Prostate gland (tissue), 2 donors: ENCODE results near the gene STEAP1. TPM values are rescaled to one million over a fixed set of nuclear protein-coding genes. Genes with fewer than 3 reads are reported as not detected.

ENCODE experiments used
- DNase-seq: peaks from one replicate; pipeline ENCODE4 v3.0.0-alpha.2; 2019; ENCODE audit warnings: low spot score
- H3K27ac ChIP-seq, 2 donors: fragments of 200-600 bp; sonication (generic); 2 replicates each; pipeline ENCODE4 v1.5.1; 2017 to 2019
- H3K27me3 ChIP-seq: fragments of 200-600 bp; sonication (generic); replicated peaks from 2 replicates; pipeline ENCODE4 v1.5.1; 2019; ENCODE audit not compliant: insufficient read depth
- H3K36me3 ChIP-seq, 2 donors: fragments of 200-600 bp; sonication (generic); 1 replicate in 1 of 2; 2 replicates in 1 of 2; pipeline versions ENCODE4 v1.5.1 to v1.8.1; 2017 to 2019
- H3K4me1 ChIP-seq: fragments of 200-600 bp; sonication (generic); replicated peaks from 2 replicates; pipeline ENCODE4 v1.5.1; 2019
- H3K4me3 ChIP-seq, 2 donors: fragments of 200-600 bp; sonication (generic); 2 replicates each; pipeline ENCODE4 v1.5.1; 2017 to 2019
- H3K9me3 ChIP-seq: fragments of 200-600 bp; sonication (generic); 2 replicates; pipeline ENCODE4 v1.5.1; 2017
- POLR2A ChIP-seq: fragments of 450-650 bp; IDR thresholded peaks from one replicate; pipeline ENCODE4 v1.6.1; 2016; ENCODE audit warnings: antibody characterized with exemption, mild to moderate bottlenecking
- POLR2AphosphoS5 ChIP-seq: sonication (generic); formaldehyde crosslinking; IDR thresholded peaks from one replicate; pipeline ENCODE4 v1.6.1; 2017; ENCODE audit warnings: antibody characterized with exemption
- WGBS: methylation state at CpG from one replicate; pipeline ENCODE4 v1.1.5; 2018; 5-methylcytosine and 5-hydroxymethylcytosine counted together
- intact Hi-C: fragments of 100-400 bp; cut with DNase I; formaldehyde crosslinking; loops from one replicate; pipeline ENCODE4 v1.14.2; 2022
- total RNA-seq, 2 donors: library from RNA; depleted of rRNA; stranded (reverse); fragments of >200 nt; gene quantifications; one replicate each; pipeline ENCODE4 v1.1.0, GENCODE V29; 2016
- TF ChIP-seq, protein P1 (sequence below), 4 experiments: fragments of 200-600 bp in 2 of 4; fragments of 450-650 bp in 2 of 4; sonication (generic) in 2 of 4; IDR thresholded peaks; 1 replicate in 3 of 4; 2 replicates in 1 of 4; pipeline ENCODE4 v1.5.1; 2016 to 2019; ENCODE audit warnings: antibody characterized with exemption in 4 of 4, mild to moderate bottlenecking in 2 of 4, moderate library complexity in 2 of 4

Gene STEAP1
- total RNA-seq, 2 donors from 2014 or later: 67.3 to 230 TPM

DNA sequence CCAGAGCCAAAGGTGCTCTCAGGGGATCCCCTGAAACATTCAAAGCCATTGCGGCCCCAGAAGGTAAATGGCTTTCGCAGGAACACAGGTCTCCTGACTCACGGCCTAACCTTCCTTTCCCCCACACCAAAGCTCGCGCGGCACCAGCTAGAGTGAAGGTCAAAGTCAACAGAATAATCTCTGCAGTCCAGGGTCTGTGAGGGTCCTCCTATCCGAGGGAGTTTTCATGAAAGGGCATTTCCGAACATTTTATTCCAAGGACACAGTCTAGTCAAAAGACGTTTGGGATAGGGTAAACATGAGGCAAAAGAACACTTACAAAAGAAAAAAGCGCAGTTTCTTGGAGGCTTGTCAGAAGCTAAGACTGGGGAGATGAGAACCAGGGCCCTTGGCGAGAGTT lies 56.7 kb downstream of the STEAP1 start:
- peak overlapping the region; percentile 93 to 99 for H3K27ac ChIP-seq
- WGBS: 24% methylated on average over 11 of the region's 11 CpGs
- H3K9me3 ChIP-seq: no peaks in the 10 kb centered on the region
- intact Hi-C loops: loop anchor here (5.0 to 10.0 kb wide), 2 partner anchors 36 to 194 kb away; partner anchors contain the start of genes CFAP69 and CLDN12
- no peak for DNase-seq
- TF ChIP-seq POLR2AphosphoS5: no peak
- no peak for TF ChIP-seq POLR2A
- TF ChIP-seq, protein P1, sequence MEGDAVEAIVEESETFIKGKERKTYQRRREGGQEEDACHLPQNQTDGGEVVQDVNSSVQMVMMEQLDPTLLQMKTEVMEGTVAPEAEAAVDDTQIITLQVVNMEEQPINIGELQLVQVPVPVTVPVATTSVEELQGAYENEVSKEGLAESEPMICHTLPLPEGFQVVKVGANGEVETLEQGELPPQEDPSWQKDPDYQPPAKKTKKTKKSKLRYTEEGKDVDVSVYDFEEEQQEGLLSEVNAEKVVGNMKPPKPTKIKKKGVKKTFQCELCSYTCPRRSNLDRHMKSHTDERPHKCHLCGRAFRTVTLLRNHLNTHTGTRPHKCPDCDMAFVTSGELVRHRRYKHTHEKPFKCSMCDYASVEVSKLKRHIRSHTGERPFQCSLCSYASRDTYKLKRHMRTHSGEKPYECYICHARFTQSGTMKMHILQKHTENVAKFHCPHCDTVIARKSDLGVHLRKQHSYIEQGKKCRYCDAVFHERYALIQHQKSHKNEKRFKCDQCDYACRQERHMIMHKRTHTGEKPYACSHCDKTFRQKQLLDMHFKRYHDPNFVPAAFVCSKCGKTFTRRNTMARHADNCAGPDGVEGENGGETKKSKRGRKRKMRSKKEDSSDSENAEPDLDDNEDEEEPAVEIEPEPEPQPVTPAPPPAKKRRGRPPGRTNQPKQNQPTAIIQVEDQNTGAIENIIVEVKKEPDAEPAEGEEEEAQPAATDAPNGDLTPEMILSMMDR (IDR thresholded peaks at IDR 0.05): no peak
- no peaks in the 10 kb centered on the region for H3K4me1 ChIP-seq
- H3K27me3 ChIP-seq: no peaks in the 10 kb centered on the region
- H3K4me3 ChIP-seq: peak overlapping the region; percentile 75 to 87
- no peaks in the 10 kb centered on the region for H3K36me3 ChIP-seq

DNA sequence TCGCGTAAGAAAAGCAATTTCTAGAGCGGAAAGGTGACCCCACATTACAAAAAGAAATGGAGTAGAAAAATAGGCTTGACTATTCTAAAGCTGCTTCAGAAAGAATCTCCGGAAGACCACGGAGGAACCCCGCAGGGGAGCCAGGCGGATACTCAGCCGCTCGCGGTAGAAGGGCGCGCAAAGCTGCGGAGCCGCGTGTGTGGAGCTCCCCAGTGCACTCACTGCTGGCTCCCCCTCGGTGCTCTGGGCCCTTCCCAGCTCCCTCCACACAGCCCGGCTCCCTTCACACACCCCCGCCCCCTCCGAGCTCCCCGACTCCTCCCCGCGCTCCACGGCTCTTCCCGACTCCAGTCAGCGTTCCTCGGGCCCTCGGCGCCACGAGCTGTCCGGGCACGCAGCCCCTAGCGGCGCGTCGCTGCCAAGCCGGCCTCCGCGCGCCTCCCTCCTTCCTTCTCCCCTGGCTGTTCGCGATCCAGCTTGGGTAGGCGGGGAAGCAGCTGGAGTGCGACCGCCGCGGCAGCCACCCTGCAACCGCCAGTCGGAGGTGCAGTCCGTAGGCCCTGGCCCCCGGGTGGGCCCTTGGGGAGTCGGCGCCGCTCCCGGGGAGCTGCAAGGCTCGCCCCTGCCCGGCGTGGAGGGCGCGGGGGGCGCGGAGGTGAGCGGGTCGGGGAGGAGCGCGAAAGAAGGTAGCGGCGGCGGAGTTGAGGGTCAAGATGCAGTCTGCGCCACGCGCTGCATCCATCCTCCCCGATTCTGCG lies 57.3 kb downstream of the STEAP1 start, which contains the start of gene STEAP2:
Gene STEAP2 (plus strand): TSS at position 350 of the 758 bp plus-strand sequence. CDS start 13,343 bp downstream, outside the sequence.
- Histone ChIP-seq H3K27ac (peak within 1 kb of the TSS; percentile 93 to 99), H3K4me1 (no peaks in the 10 kb centered on the region), H3K9me3 (no peaks in the 10 kb centered on the region), H3K36me3 (no peaks in the 10 kb centered on the region), H3K4me3 (peak within 1 kb of the TSS; percentile 75 to 87), H3K27me3 (no peaks in the 10 kb centered on the region)
- intact Hi-C loops: loop anchor here (5.0 to 10.0 kb wide), 2 partner anchors 36 to 193 kb away; partner anchors contain the start of genes CFAP69 and CLDN12
- TF ChIP-seq POLR2AphosphoS5: peak; percentile 43
- TF ChIP-seq, protein P1 (IDR thresholded peaks at IDR 0.05): peak in 3 of 4 experiments; percentile 27 to 72 (median 69)
- peak; percentile 65 for TF ChIP-seq POLR2A
- under 1% methylated on average over 48 of the region's 73 CpGs for WGBS
- peak; percentile 90 for DNase-seq

DNA sequence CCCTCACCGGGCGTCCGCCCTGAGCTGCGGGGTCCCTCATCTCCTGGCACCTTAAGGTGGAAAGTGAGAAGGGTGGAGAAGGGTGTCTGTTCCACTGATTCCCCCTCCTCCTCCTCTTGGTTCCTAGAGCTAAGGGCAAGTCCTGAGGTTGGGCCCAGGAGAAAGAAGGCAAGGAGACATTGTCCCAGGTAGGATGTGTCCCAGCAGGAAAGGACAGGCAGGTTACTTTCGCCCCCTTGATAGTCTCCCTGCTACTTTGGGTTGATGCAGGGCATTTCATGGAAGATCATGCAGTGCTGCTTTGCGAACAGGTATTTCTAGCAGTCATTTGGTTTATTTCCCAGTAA lies 57.9 kb downstream of the STEAP1 start:
- DNase-seq: no peak
- 1% methylated on average over 6 of the region's 6 CpGs for WGBS
- intact Hi-C loops: loop anchor here (5.0 to 10.0 kb wide), 2 partner anchors 35 to 193 kb away; partner anchors contain the start of genes CFAP69 and CLDN12
- Histone ChIP-seq H3K27me3 (no peaks in the 10 kb centered on the region), H3K4me3 (peak overlapping the region; percentile 75 to 87), H3K36me3 (no peaks in the 10 kb centered on the region), H3K4me1 (no peaks in the 10 kb centered on the region), H3K27ac (peak overlapping the region; percentile 93 to 99), H3K9me3 (no peaks in the 10 kb centered on the region)
- TF ChIP-seq POLR2AphosphoS5 (no peak), POLR2A (no peak)
- TF ChIP-seq, protein P1 (IDR thresholded peaks at IDR 0.05): no peak

DNA sequence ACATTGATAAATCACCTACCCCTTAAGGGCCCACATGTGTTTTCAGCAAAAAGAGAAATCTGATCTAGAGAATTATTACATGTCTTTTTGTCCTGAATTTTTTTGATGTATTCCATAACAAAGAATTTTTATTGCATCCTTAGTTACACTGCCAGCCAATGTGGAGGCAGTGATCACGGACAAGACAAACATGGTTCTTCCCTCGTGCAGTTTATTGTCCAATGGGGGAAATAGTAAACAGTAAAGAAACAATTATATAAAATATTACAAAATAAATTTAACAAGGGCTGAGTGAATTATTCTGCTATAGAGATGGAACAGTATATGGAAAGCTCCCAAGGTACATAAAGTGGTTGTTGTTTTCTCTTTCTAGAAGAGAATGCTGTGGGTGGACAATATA lies 59.3 kb downstream of the STEAP1 start:
- Histone ChIP-seq H3K4me3 (peak overlapping the region; percentile 75 to 87), H3K27me3 (no peaks in the 10 kb centered on the region), H3K36me3 (no peaks in the 10 kb centered on the region), H3K4me1 (no peaks in the 10 kb centered on the region), H3K9me3 (no peaks in the 10 kb centered on the region), H3K27ac (peak overlapping the region; percentile 93 to 99)
- intact Hi-C loops: loop anchor here (5.0 to 10.0 kb wide), 2 partner anchors 34 to 191 kb away; partner anchors contain the start of genes CFAP69 and CLDN12
- DNase-seq: peak; percentile 44
- TF ChIP-seq POLR2A (no peak), POLR2AphosphoS5 (peak; percentile 86)
- TF ChIP-seq, protein P1 (IDR thresholded peaks at IDR 0.05): no peak
- 21% methylated on average over 2 of the region's 2 CpGs for WGBS

Other genes starting within 250 kb of the STEAP1 start
- gene STEAP2, start 57.3 kb downstream of the STEAP1 start, total RNA-seq: 100 to 1,000 TPM; 167 to 555 TPM
- gene CFAP69, start 90.7 kb downstream of the STEAP1 start, total RNA-seq: 10 to 100 TPM; 27.4 to 50.6 TPM
- not detected for gene FAM237B, start 166.8 kb downstream of the STEAP1 start, total RNA-seq
- 10 to 100 TPM; 16.2 to 20.4 TPM for gene GTPBP10, start 192.2 kb downstream of the STEAP1 start, total RNA-seq
- gene CLDN12, start 249.0 kb downstream of the STEAP1 start, total RNA-seq: 10 to 100 TPM; 33.1 to 43.9 TPM